ENCODE results near the gene WDFY3.

The WDFY3 gene

GRCh38 chr4:84966382-84967242, at the start of gene WDFY3:
WDFY3 (minus strand) TSS chr4:84966690; CDS start chr4:84860591, 106,099 bp downstream.
- peak; percentile 94 for DNase-seq (ENCODE audit: low spot score)

- DNase-seq (ENCODE audit: low spot score), result peak; percentile 85
These were observed 39.4 kb upstream of the WDFY3 start for GRCh38 chr4:85005865-85006377.

GRCh38 chr4:85000343-85000742, 33.9 kb upstream of the WDFY3 start:
- no peak for DNase-seq (ENCODE audit: low spot score)

- DNase-seq (ENCODE audit: low spot score), result no peak
These were observed 28.9 kb upstream of the WDFY3 start for GRCh38 chr4:84995386-84995785.

GRCh38 chr4:84994280-84994679, 27.8 kb upstream of the WDFY3 start:
- peak; percentile 10 for DNase-seq (ENCODE audit: low spot score)

GRCh38 chr4:84985952-84986351, 19.5 kb upstream of the WDFY3 start:
- DNase-seq (ENCODE audit: low spot score), result no peak

- DNase-seq (ENCODE audit: low spot score), result no peak
These were observed 10.9 kb upstream of the WDFY3 start for GRCh38 chr4:84977396-84977795.

- DNase-seq (ENCODE audit: low spot score), result no peak
These were observed 7.4 kb upstream of the WDFY3 start for GRCh38 chr4:84973856-84974255.

GRCh38 chr4:84971319-84971932, 4.9 kb upstream of the WDFY3 start:
- DNase-seq (ENCODE audit: low spot score), result peak; percentile 52

- DNase-seq (ENCODE audit: low spot score), result no peak
These were observed 2.4 kb upstream of the WDFY3 start for GRCh38 chr4:84968925-84969324.

GRCh38 chr4:84967243-84967690, 777 bp upstream of the WDFY3 start:
- DNase-seq (ENCODE audit: low spot score), result peak; percentile 38

- DNase-seq (ENCODE audit: low spot score), result peak; percentile 72
These were observed 723 bp downstream of the WDFY3 start for GRCh38 chr4:84965553-84966381.

GRCh38 chr4:84964995-84965552, 1.4 kb downstream of the WDFY3 start:
- DNase-seq (ENCODE audit: low spot score), result no peak

GRCh38 chr4:84962102-84962501, 4.4 kb downstream of the WDFY3 start:
- DNase-seq (ENCODE audit: low spot score), result no peak

- DNase-seq (ENCODE audit: low spot score), result no peak
These were observed 8.1 kb downstream of the WDFY3 start for GRCh38 chr4:84958434-84958833.

- DNase-seq (ENCODE audit: low spot score), result no peak
These were observed 8.7 kb downstream of the WDFY3 start for GRCh38 chr4:84957514-84958420.

- DNase-seq (ENCODE audit: low spot score), result no peak
These were observed 10.5 kb downstream of the WDFY3 start for GRCh38 chr4:84956014-84956413.

GRCh38 chr4:84954982-84955567, 11.4 kb downstream of the WDFY3 start:
- DNase-seq (ENCODE audit: low spot score), result no peak

GRCh38 chr4:84952776-84953175, 13.7 kb downstream of the WDFY3 start:
- DNase-seq (ENCODE audit: low spot score), result no peak

GRCh38 chr4:84952004-84952403, 14.5 kb downstream of the WDFY3 start:
- peak; percentile 18 for DNase-seq (ENCODE audit: low spot score)

All from AG20443 (cell line).